ENCODE results near the gene GABARAPL2. TPM values are rescaled to one million over a fixed set of nuclear protein-coding genes. Genes with fewer than 3 reads are reported as not detected.

GABARAPL2 gene
- total RNA-seq, 5 donors from 2014 or later (not counting 1 experiment from before 2014, with no cell fraction given) = 70.9 to 78.6 (median 76.4) TPM

DNA sequence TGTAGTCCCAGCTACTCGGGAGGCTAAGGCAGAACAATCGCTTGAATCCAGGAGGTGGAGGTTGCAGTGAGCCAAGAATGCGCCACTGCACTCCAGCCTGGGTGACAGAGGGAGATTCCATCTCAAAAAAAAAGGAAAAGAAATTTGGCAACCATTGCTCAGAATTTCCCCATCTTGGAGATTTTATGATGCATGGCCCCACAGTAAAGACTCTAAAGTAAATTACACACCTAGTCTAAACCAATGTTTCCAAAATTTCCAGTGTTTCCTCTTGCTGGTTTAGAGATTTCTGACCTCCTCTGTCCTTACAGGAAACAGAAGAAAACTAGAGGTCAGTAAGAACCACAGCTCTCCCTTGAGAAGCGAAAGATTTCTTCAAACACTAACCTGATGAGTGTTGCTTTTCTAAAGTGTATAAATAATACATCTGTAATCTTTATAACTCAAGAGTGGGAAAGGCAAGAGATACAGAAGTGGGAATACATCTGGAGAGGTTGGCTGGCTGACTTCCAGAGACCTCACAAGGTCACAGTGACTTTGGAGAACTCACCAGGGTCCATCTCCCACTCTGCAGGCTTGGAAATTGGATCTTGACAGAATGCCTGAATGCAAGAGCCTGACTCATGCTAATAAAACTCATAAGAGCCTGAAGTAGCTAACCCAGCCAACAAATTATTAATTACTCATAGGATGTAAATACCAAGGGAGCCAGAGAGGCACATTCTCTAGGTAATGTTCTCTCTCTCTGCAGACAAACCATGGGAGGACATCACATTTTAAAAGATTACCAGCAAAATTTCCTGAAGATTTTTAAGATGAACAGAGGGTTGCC lies 48.1 kb downstream of the GABARAPL2 start:
- Histone ChIP-seq H3K27ac (ENCODE audit: low read length) (peak overlapping the region; percentile 39), H3K4me1 (ENCODE audit: control insufficient read depth in 1 of 2, extremely low read depth in 1 of 2, insufficient read depth in 2 of 2, low read length in 2 of 2) (peaks cover 0 to 36% of the 10 kb centered on the region in 2 experiments), H3K27me3 (replicated peaks in 1 of 2; ENCODE audit: control insufficient read depth in 2 of 2, extremely low read depth in 1 of 2, insufficient read depth in 2 of 2, low read length in 1 of 2) (no peaks in the 10 kb centered on the region), H3K36me3 (ENCODE audit: control insufficient read depth in 2 of 2, extremely low read depth in 1 of 2, insufficient read depth in 1 of 2, low read length in 1 of 2) (peaks cover 8 to 56% of the 10 kb centered on the region in 2 donors), H3K9me3 (no peaks in the 10 kb centered on the region), H3K4me3 (ENCODE audit: control insufficient read depth in 1 of 2, extremely low read depth in 1 of 2, low read length in 1 of 2) (no peak overlapping the region)
- CTCF ChIA-PET = interaction anchor here in 1 of 2 donors (1.0 kb wide), 1 partner anchor 9 kb away, joined by 4 read pairs; the partner anchor contains the start of gene ADAT1
- POLR2A ChIA-PET = no interaction called here
- WGBS (ENCODE audit: insufficient coverage) = 100% methylated on average over 1 of the region's 4 CpGs
- ATAC-seq (replicated peaks in 1 of 4) (no peak), DNase-seq (no peak)
- H3K27ac Mint-ChIP-seq = peak overlapping the region in 1 of 2 donors; percentile 66
- H3K4me1 Mint-ChIP-seq = peaks cover 20 to 38% (median 36%) of the 10 kb centered on the region in 3 donors
- no peaks in the 10 kb centered on the region for H3K27me3 Mint-ChIP-seq
- H3K4me3 Mint-ChIP-seq = no peak overlapping the region
- H3K9me3 Mint-ChIP-seq = no peaks in the 10 kb centered on the region
- peaks cover 51% of the 10 kb centered on the region for H3K36me3 Mint-ChIP-seq

GRCh38 chr16:75615619-75616018 lies 49.4 kb downstream of the GABARAPL2 start:
- Histone ChIP-seq H3K4me3 (ENCODE audit: control insufficient read depth in 1 of 2, extremely low read depth in 1 of 2, low read length in 1 of 2) (no peak overlapping the region), H3K9me3 (no peaks in the 10 kb centered on the region), H3K27me3 (replicated peaks in 1 of 2; ENCODE audit: control insufficient read depth in 2 of 2, extremely low read depth in 1 of 2, insufficient read depth in 2 of 2, low read length in 1 of 2) (no peaks in the 10 kb centered on the region), H3K4me1 (ENCODE audit: control insufficient read depth in 1 of 2, extremely low read depth in 1 of 2, insufficient read depth in 2 of 2, low read length in 2 of 2) (peaks cover 0 to 46% of the 10 kb centered on the region in 2 experiments), H3K36me3 (ENCODE audit: control insufficient read depth in 2 of 2, extremely low read depth in 1 of 2, insufficient read depth in 1 of 2, low read length in 1 of 2) (peaks cover 9 to 57% of the 10 kb centered on the region in 2 donors), H3K27ac (ENCODE audit: low read length) (peak overlapping the region; percentile 78)
- DNase-seq = no peak
- peak overlapping the region in 1 of 3 donors; percentile 57 for H3K4me3 Mint-ChIP-seq
- WGBS (ENCODE audit: insufficient coverage) = 89% methylated on average over 1 of the region's 2 CpGs
- H3K27ac Mint-ChIP-seq = peak overlapping the region; percentile 94 to 97
- peaks cover 56% of the 10 kb centered on the region for H3K36me3 Mint-ChIP-seq
- ChIA-PET POLR2A (interaction anchor here (0.6 to 1.2 kb wide), 6 partner anchors 12 to 62 kb away, joined by 3 to 10 read pairs (median 5); partner anchors contain the start of genes KARS1 (in 1 of the 2) and TERF2IP (in 1 of the 2)), CTCF (interaction anchor here (0.6 to 1.0 kb wide), 5 partner anchors 7 to 379 kb away, joined by 3 to 5 read pairs (median 4); partner anchors contain the start of genes ADAT1 (in 1 of the 2), CFDP1 (in 1 of the 2) and TERF2IP (in 1 of the 2))
- H3K27me3 Mint-ChIP-seq = no peaks in the 10 kb centered on the region
- no peaks in the 10 kb centered on the region for H3K9me3 Mint-ChIP-seq
- no peak for ATAC-seq (replicated peaks in 1 of 4)
- peaks cover 27 to 44% (median 44%) of the 10 kb centered on the region in 3 donors for H3K4me1 Mint-ChIP-seq

- peak overlapping the region; percentile 78 for H3K27ac ChIP-seq (ENCODE audit: low read length)
- Mint-ChIP-seq H3K4me1 (peaks cover 36 to 54% (median 53%) of the 10 kb centered on the region in 3 donors), H3K4me3 (peak overlapping the region; percentile 34 to 57 (median 38)), H3K9me3 (no peaks in the 10 kb centered on the region), H3K27me3 (no peaks in the 10 kb centered on the region), H3K36me3 (peaks cover 60% of the 10 kb centered on the region), H3K27ac (peak overlapping the region; percentile 94 to 97)
- no CpG with 5 or more reads among the region's 4 CpGs for WGBS (ENCODE audit: insufficient coverage)
- H3K36me3 ChIP-seq (ENCODE audit: control insufficient read depth in 2 of 2, extremely low read depth in 1 of 2, insufficient read depth in 1 of 2, low read length in 1 of 2) = peaks cover 9 to 50% of the 10 kb centered on the region in 2 donors
- CTCF ChIA-PET = interaction anchor here in 1 of 2 donors (0.7 kb wide), 1 partner anchor 31 kb away, joined by 5 read pairs; the partner anchor contains the start of gene TERF2IP
- POLR2A ChIA-PET = interaction anchor here in 1 of 2 donors (0.7 to 1.2 kb wide), 3 partner anchors 11 to 63 kb away, joined by 3 to 7 read pairs (median 5); partner anchors contain the start of genes KARS1 and TERF2IP
- ATAC-seq (replicated peaks in 1 of 4) (peak; percentile 38 to 81 (median 62)), DNase-seq (peak in 1 of 35 experiments; percentile 43)
- H3K4me3 ChIP-seq (ENCODE audit: control insufficient read depth in 1 of 2, extremely low read depth in 1 of 2, low read length in 1 of 2) = no peak overlapping the region
- H3K27me3 ChIP-seq (replicated peaks in 1 of 2; ENCODE audit: control insufficient read depth in 2 of 2, extremely low read depth in 1 of 2, insufficient read depth in 2 of 2, low read length in 1 of 2) = no peaks in the 10 kb centered on the region
- H3K4me1 ChIP-seq (ENCODE audit: control insufficient read depth in 1 of 2, extremely low read depth in 1 of 2, insufficient read depth in 2 of 2, low read length in 2 of 2) = peaks cover 7 to 53% of the 10 kb centered on the region in 2 experiments
- no peaks in the 10 kb centered on the region for H3K9me3 ChIP-seq
Observed at GRCh38 chr16:75616521-75617010, 50.4 kb downstream of the GABARAPL2 start.

DNA sequence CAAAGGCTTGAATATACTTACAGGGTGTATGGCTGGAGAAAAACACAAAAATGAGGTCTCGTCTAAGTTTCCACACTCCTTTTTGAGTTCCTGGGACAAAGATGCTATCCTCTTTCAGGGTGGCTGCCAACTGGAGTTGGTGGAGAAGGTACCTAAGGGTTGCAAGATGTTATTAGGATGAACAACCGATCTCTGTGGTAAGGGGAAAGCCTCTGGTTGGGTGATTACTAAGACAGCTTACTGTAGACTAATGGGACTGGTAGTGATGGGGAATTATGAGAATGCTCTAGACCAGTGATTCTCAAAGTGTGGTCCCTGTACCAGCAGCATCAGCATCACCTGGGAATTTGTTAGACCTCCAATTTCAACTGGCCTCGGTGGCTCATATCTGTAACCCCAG lies 50.9 kb downstream of the GABARAPL2 start:
- Histone ChIP-seq H3K9me3 (no peaks in the 10 kb centered on the region), H3K4me1 (ENCODE audit: control insufficient read depth in 1 of 2, extremely low read depth in 1 of 2, insufficient read depth in 2 of 2, low read length in 2 of 2) (peaks cover 9 to 59% of the 10 kb centered on the region in 2 experiments), H3K27ac (ENCODE audit: low read length) (peak overlapping the region; percentile 78), H3K36me3 (ENCODE audit: control insufficient read depth in 2 of 2, extremely low read depth in 1 of 2, insufficient read depth in 1 of 2, low read length in 1 of 2) (peaks cover 6 to 46% of the 10 kb centered on the region in 2 donors), H3K4me3 (ENCODE audit: control insufficient read depth in 1 of 2, extremely low read depth in 1 of 2, low read length in 1 of 2) (no peak overlapping the region), H3K27me3 (replicated peaks in 1 of 2; ENCODE audit: control insufficient read depth in 2 of 2, extremely low read depth in 1 of 2, insufficient read depth in 2 of 2, low read length in 1 of 2) (no peaks in the 10 kb centered on the region)
- Mint-ChIP-seq H3K9me3 (no peaks in the 10 kb centered on the region), H3K36me3 (peaks cover 58% of the 10 kb centered on the region), H3K4me3 (peak overlapping the region in 2 of 3 donors; percentile 4 to 34), H3K4me1 (peaks cover 42 to 59% (median 59%) of the 10 kb centered on the region in 3 donors), H3K27ac (peak overlapping the region; percentile 94 to 97), H3K27me3 (no peaks in the 10 kb centered on the region)
- 42% methylated on average over 2 of the region's 3 CpGs for WGBS (ENCODE audit: insufficient coverage)
- ATAC-seq (replicated peaks in 1 of 4) (no peak), DNase-seq (no peak)
- ChIA-PET CTCF (no interaction called here), POLR2A (no interaction called here)

- H3K27me3 Mint-ChIP-seq = no peaks in the 10 kb centered on the region
- H3K4me3 Mint-ChIP-seq = no peak overlapping the region
- Histone ChIP-seq H3K4me1 (ENCODE audit: control insufficient read depth in 1 of 2, extremely low read depth in 1 of 2, insufficient read depth in 2 of 2, low read length in 2 of 2) (peaks cover 9 to 71% of the 10 kb centered on the region in 2 experiments), H3K27ac (ENCODE audit: low read length) (peak overlapping the region; percentile 91), H3K4me3 (ENCODE audit: control insufficient read depth in 1 of 2, extremely low read depth in 1 of 2, low read length in 1 of 2) (no peak overlapping the region), H3K27me3 (replicated peaks in 1 of 2; ENCODE audit: control insufficient read depth in 2 of 2, extremely low read depth in 1 of 2, insufficient read depth in 2 of 2, low read length in 1 of 2) (no peaks in the 10 kb centered on the region), H3K9me3 (no peaks in the 10 kb centered on the region), H3K36me3 (ENCODE audit: control insufficient read depth in 2 of 2, extremely low read depth in 1 of 2, insufficient read depth in 1 of 2, low read length in 1 of 2) (peaks cover 5 to 35% of the 10 kb centered on the region in 2 donors)
- POLR2A ChIA-PET = interaction anchor here in 1 of 2 donors (0.6 kb wide), 1 partner anchor 13 kb away, joined by 3 read pairs; no protein-coding TSS in a partner anchor
- CTCF ChIA-PET = interaction anchor here (0.6 to 0.9 kb wide), 3 partner anchors 17 to 146 kb away, joined by 3 to 6 read pairs (median 3); no protein-coding TSS in a partner anchor
- peaks cover 54 to 71% (median 64%) of the 10 kb centered on the region in 3 donors for H3K4me1 Mint-ChIP-seq
- ATAC-seq (replicated peaks in 1 of 4) (no peak), DNase-seq (no peak)
- H3K36me3 Mint-ChIP-seq = peaks cover 47% of the 10 kb centered on the region
- H3K9me3 Mint-ChIP-seq = no peaks in the 10 kb centered on the region
- WGBS (ENCODE audit: insufficient coverage) = no CpG with 5 or more reads among the region's 2 CpGs
- H3K27ac Mint-ChIP-seq = peak overlapping the region; percentile 40 to 61
Observed at GRCh38 chr16:75618780-75619179, 52.6 kb downstream of the GABARAPL2 start.

All from T-cell (primary cell).